Stimulated activated CD8-positive, alpha-beta memory T cell treated with anti-CD3 and anti-CD28 coated beads, Interleukin-7, amount 100 ng/mL, for 1 hour (primary cell): Measurements from ENCODE around the gene ITPR1.

ENCODE experiments used
- DNase-seq, 2 donors: peaks; one replicate each; pipeline ENCODE4 v3.0.0-alpha.2; 2020; ENCODE audit warnings: low read depth in 2 of 2

ITPR1 gene

DNA sequence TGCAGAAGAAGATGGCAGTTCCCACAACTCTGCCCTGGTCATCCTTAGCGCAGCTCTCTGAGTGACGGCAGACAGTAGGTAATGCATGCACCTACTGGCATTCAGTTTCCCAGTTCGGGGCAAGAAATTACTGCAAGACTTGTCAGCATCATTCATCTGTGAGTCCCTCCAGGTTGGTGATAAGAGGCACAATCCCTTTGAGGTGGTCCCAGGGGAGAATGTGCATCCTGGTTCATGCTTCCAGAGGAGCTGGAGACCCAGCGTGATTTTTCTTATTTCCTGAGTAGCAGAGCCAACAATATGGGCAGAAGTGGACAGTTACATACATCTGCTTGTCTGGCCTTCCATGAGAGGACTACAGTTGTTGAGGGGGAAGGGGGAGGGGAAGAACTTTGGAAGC is 250.2 kb downstream of the ITPR1 start:
- no peak for DNase-seq

DNA sequence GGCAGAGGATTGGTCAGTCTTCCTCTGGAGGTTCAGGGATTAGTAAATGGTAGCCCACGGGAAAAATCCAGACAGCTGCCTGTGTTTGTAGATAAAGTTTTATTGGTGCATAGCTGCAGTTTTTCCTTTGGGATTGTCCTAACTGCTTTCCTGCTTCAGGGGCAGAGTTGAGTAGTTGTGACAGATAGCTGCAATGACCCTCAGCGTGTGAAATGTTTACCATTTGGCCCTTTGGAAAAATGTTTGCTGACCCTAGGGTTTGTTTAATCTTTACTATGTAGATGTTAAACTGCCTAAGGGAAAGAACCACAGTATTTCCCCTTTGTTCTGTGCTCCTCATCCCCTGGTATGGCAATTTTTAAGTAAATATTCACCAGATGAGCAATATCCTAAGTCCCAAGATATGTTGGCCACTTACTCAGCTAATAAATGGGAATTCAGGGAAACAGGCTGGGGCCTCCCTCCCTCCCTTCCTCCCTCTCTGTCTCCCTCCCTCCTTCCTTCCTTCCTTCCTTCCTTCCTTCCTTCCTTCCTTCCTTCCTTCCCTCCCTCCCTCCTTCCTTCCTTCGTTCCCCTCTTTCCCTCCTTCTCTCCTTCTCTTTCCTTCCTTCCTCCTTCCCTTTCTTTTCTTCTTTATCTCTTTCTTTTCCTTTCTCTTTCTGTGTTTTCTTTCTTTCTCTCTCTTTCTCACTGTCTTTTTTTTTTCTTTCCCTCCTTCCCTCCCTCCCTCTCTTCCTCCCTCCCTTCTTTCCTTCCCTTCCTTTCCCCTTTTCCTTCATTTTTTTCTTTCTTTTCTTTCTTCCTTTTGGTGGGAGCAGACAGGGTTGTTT is 251.5 kb downstream of the ITPR1 start:
- DNase-seq = no peak

DNA sequence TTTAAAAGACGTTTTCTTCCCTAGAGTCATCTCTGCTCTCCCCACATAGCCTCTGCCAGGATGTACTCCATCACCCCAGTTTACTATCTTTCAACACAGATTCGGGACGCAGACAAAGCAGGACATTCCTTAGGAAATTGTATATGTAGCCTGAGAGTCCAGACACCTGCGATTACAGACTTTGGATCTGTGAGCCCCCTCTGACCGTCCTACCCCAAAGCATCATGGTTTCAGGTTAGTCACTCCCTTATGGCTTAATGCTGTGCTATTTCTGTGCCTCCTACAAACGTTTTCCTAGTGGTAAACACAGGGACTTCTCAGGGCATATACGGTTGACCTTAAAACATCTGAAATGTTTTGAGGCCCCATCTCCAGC is 252.1 kb downstream of the ITPR1 start:
- DNase-seq = no peak

DNA sequence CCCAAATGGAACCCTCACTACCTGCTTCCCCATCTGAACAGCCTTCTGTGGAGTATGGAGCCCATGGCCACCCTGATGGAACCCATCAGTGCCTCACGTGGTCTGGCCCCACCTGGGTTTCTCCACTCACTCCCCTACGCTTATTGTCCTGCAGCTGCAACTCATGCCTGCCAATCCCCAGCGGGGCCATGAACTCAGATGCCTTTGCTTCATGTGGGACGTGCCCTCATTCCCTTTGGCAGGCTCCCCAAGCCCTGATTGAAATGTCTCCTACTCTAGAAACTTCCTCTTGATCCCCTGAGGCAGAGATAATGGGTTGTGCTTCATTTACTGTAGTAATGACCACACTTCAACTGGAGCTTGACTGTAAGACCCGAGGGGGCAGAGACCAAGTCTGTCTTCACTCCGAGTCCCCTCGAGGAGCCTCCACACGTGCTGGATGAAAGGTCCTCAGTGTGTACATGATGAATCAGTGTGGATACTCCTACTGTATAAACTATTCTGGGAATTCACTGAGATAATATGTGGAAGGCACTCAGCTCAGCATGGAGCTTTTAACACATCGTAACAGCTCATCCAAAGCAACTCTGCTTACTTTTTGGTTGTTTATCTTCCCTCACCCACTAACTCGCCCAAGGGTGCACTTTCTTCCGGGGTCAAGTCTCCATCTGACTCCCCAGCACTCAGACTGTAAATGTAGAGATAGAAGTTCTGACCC is 253.3 kb downstream of the ITPR1 start:
- DNase-seq = no peak

DNA sequence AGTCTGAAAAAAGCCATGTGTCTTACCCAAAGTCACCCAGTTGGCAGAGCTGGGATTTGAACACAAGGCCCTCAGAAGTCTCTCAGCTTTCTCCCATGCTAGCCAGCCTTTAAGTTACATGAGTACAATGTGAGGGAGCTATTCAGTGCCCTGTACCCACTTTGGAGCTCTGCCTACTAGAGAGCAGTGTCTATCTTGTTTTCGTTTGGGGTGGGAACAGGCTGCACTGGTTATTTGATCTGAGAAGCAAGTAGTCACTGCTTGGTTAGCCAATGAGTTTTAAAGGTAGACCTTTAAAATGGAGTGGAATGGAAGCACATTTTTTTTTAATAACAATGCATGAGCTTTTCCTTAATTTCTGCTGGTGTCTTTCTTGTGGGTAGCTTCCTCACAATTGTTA is 255.0 kb downstream of the ITPR1 start:
- DNase-seq = no peak

DNA sequence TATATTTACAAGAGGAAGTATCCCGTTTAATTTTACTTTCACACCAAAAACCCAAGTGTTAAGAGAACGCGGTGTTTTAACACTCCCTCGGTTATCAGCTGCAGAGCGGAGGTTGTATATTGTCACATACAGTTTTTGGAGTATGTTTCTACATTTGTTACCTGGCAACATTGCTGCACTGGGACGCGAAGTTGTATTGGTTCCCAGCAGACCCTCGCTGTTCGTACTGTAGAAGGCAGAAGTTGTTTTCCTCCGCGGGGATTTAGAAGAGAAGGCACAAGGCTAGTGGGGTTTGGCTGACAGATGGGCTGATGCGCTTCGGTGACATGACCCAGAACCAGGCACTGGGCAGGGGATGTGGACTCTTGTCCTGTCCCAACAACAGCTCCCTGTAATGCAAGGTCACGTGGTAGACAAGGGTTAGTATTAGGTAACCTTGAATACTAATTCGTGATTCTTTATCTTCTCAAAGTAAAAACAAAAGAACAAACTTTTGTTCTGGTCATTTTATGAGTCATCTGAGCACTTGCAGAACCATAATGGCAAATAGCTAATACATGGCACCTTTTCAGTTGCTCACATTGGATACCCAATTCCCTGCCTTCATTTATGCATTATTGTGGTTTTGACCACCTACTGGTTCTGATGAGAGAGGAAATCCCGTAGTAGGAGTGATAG is 255.7 kb downstream of the ITPR1 start:
- DNase-seq = no peak

DNA sequence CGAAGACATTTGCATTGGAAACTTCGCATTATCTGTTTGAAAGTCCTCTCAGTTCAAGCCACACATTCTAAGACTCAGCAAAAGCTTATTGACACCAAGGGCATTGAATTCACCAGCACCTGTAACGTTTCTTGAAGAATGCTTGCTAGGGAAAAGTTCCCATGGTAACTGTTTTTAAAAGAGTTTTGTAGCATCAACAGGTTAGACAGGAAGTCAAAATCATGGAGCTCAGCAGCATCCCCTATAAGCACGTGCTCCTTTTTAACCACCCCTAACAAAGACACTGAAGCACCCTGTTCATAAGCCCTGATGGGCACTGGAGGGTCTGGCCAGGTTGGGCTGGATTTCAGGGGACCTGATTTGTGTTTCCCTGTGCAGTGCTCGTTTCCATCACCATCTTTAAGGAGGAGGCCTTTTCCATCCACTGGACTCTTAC is 256.4 kb downstream of the ITPR1 start:
- DNase-seq = no peak

DNA sequence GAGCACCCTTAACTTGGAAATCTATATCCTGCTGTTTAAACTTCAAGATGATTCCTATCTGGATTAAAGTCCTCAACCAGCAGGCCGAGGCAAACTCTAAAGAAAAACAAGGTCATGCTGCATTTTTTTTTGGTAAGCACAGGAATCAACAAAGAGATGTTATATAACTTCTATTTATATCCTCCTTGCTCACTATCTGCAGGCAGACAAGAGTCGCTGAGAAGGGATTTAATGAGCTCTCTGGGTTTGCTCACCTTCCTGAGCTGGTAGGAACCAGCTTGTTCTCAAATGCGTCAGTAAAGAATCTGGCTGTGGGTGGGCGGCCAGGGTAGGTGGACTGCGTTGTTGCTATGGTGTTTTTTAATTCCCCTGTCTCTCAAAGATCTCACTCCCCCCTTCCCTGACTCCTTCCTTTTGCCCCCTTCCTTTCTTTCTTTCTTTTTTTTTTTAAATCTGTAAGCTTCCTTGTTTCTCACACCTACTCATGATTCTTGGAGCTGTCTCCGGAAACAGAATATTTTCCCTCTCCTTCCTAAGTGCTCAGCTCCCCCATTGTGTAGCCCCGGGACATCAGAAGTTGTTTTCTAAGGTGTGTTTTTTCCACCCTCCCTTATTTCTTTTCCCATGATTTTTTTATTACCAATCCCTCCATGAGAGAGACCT is 257.3 kb downstream of the ITPR1 start:
- DNase-seq = no peak

DNA sequence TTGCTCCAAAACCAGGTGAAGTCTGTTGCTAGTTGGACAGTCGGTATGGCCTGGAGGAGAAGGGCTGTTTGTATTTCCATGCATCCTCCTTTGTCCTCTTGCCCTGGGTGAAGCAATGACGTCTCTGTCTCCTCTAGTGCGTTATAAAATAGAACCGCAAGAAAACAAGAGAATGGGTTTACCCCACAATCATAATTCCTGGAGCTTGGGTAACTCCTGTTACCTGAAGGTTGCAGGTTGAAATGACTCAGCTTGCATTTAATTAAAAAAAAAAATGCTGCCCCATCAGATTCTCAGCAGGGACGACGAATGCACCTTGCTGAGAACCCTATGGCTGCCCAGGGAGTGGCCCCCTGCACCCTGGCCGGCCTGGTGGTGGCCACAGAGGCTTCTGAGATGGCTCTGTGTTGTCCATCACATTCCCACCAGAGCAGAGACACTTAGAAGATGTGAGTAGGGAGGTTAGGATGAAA is 257.9 kb downstream of the ITPR1 start:
- no peak for DNase-seq

DNA sequence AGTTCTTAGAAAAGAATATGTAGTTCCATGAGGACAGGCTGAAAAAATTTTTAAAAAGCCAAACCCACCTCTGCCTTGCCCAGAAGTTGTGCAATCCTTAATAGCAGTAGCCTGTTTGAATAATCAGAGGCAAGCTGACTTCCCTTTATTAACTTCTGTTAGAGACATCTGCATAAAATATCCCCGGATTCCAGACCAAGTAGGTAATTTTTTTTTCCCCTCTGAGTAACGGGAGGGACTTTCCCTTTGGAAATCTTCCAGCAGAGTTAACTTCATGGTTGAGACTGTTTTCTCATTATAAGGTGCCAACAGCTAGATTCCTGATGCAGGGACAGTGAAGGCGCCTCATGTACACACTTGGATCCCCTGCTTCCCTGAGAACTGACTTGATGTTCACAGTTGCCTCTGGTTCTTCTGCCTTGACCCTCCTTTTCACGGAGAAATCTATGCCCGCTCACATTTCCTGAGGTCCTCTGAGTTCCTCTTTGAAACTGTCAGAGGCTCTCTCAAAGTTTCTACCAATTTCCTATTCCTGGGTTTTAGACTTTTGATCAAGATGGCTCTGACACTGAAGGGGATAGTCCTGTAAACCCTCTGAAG is 258.5 kb downstream of the ITPR1 start:
- DNase-seq = no peak

DNA sequence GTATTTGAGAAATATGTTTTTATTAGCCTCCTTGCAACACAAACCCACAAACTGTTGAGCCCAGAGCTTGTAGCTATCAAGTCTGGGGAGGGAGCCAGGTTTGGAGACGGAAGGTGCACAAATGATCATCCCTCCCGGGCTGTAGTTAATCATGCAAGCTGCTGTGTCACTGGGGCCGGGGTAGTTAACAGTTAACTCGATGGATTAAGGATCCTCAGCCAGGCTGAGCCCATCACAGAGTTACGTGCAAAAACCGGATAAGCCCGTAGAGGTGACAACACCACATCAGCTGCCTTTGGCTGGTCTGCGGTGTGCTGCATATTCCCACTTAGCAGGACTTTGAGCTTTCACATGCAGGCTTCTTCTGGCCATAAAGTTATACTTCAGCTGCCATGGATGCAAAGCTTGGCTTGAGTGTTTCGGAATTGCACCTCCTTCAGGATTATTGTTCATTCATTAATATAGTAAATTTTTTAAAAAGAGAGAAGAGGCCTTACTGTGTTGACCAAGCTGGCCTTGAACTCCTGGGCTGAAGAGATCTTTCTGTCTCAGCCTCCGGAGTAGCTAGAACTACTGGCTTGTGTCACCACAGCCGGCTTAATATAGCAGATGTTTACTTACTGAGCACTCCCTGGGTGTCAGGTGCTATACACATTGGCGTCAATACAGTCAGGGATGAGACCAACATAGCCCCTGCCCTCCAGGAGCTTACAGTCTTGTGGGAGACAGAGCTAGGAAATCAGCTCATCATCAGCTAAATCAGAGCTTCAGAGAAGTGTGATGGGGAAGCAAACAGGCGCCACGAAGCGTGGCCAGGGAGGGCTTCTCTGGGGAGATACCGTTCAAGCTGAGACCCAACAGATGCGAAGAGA is 259.3 kb downstream of the ITPR1 start:
- DNase-seq = no peak

DNA sequence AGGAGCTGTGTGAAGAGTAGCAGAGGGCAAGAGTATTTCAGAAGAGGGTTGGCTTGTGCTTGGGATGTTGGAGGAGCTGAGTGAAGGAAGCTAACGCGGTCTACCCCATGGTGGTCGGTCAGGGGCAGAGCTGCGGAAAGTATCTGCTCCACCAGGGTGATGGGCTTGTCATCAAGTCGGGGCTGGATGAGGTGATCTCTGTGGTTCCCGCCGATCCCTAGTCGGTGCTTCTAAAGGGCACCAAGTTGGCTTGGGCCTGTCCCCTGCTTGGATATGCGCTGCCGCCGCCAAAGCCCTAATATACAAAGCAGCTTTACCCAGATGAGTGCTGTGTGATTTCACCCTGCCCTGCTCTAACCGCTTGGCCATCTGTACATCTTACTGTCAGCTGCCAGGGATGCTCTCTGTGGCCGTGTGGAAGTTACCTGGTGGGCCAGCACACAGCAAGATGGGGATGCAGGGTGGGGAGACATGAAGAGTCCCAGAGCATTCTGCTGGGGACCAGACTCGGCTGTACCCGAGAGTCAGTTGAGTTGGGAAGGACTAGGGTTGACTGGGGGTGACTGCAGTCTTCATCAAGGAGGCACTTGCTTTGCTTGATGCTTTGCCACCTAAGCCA is 260.0 kb downstream of the ITPR1 start:
- DNase-seq = no peak

DNA sequence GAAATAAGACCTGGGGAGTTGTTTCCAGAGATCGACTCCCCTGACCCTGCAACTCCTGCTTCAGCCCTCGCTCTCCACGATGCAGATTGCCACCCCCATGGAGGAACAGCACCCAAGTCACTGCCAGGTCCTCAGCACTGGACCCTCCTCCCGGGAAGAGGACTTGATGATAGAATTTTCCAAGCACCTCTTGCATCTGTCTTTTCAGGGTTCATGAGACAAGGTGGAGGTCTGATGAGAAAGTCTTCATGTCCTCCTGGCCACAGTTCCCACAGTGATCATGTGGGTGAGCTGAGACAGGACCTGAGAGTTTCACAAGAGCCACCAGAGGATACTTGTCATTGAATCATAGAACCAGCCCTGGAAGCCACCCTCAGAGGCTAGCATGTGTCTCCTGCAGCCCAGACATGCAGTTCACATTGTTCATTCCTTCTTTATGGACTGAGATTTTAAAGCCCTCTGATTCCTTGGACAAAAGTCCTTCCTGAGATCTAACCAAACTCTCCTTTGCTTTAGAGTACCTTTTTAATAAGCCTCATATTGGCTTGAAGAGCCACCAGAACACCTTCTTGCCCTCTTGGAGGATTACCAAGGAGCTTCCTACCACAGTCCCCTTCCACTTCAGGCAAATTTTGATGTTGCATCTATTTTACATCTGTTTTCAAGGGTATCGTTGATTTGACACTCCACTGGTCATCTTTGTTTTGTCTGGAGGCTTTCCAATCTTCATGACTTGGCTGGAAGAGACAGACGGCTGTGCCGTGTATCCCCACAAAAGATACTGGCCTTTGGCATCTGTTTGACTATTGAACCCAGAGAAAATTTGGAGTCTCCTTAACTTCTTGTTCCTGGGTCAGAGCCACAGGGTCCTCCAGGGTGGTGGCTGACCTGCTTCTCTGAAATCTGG is 261.3 kb downstream of the ITPR1 start:
- DNase-seq = no peak

DNA sequence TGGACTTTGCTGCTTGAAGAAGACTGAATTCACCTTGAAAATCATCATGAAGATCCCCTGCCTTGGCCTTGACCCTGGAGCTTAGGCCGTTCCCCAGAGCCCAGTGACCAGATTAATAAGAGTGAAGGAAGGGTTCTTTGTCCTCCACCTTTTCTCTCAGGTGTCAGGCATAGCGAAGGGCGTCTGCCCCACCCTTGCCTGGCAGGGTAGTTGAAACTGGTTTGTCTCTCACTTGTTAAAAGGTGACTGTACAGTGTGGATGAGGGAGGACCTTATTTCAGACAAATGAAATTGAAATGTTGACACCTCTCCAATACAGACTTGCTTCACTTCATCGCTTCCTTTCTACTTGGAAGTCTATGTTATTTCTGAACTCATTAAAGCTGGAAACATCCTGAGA is 262.4 kb downstream of the ITPR1 start:
- no peak for DNase-seq

DNA sequence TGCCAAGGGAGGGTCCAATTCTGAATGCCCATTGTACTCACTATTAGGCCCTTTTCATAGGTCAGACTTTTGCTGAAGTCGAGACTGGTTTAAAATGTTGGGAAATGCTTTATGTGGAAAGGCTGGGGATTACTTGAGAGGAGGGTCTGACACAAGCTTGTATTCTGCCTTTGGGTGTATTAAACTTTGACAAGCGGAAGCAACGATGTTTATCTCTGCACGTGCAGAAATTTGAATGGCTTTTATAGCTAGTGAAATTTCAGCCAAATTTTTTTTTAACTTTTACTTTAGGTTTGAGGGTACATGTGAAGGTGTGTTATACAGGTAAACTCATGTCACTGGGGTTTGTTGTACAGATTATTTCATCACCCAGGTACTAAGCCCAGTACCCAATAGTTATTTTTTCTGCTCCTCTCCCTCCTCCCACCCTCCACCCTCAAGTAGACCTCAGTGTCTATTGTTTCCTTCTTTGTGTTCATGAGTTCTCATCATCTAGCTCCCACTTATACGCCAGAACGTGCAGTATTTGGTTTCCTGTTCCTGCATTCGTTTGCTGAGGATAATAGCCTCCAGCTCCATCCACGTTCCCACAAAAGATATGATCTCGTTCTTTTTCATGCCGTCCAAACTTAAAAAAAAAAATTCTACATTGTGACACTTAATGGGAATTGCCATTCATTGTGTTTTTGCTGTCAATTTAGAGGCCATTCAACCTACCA is 263.1 kb downstream of the ITPR1 start:
- DNase-seq = no peak

DNA sequence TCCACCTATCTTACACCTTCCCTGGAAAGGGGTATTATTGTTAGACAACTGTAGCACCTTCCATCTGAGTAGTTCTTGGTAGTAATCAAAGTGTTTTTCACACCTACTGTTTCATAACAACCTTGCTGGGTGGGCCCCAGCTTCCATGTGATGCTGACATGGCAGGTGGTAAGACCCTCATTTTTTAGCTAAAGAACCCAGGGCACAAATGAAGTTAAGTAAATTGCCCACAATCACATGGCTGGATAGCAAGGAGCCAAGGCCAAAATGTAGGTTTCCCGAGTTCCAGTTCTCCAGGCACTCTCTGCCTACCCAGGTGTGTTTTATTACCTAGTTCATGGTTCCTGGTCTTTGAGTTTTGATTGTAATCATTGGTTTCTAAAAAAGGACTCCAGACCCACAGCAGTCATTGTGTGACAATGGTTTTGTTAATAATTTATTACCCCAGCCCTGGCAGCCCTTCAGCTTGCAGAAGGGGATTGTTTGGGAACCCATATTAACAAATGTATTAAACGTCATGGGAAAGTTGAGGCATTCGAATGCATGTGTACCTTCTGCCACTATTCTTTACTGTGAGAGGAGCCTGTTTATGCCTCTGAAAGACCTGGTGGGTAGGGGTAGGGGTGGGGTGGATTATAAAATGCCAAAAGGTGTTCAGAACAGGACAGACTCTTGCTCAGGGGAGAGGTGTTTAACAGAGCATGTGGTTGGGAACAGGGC is 263.9 kb downstream of the ITPR1 start:
- DNase-seq = no peak

DNA sequence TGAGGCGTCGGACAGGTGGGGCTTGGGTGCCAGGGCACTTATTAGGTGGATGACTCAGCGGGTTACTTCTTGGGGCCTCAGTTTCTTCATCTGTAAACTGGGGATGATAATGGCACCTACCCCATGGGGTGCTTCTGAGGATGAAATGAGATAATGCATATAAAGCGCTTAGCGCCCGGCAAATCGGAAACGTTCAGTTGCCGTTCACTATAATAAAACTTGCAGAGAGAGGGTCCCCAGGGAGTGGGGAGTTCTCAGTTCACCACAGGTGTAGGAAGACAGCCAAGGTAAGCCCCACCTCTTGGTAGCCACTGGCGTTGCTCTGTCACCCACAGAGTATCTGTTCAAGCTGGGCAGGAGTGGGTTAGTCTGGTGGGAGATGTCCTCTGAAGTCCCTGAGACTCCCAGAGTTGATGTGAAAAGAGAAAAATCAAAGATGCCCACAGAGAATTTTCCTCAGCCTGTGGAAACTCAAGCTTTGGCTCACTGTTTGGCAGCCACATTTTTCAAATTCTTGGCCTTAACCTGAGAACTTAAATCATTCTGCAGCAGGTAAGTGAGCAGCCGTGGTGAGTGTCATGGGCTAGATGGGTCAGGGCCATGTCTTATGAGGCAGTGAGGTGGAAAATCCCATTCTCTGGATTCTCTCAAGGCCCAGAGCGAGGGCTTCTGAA is 264.6 kb downstream of the ITPR1 start:
- DNase-seq = no peak
